Progenitor cell of endocrine pancreas (in vitro differentiated cells): ENCODE measurements around the gene HESX1. TPM values are rescaled to one million over a fixed set of nuclear protein-coding genes. Genes with fewer than 3 reads are reported as not detected.

Experiments used
- DNase-seq: peaks from one replicate; pipeline ENCODE4 v3.0.0; 2021; ENCODE audit warnings: low spot score; ENCODE audit not compliant: unreplicated experiment
- H3K27ac Mint-ChIP-seq: 2 replicates; pipeline ENCODE4 v1.8.0; 2021; ENCODE audit warnings: mild to moderate bottlenecking, moderate library complexity, mixed read lengths
- H3K27me3 Mint-ChIP-seq: 2 replicates; pipeline ENCODE4 v1.8.0; 2021; ENCODE audit warnings: mixed read lengths
- H3K36me3 Mint-ChIP-seq: 2 replicates; pipeline ENCODE4 v1.8.0; 2022; ENCODE audit warnings: mixed read lengths; ENCODE audit not compliant: insufficient read depth
- H3K4me1 Mint-ChIP-seq: 2 replicates; pipeline ENCODE4 v1.8.0; 2021; ENCODE audit warnings: low read depth, mixed read lengths
- H3K4me3 Mint-ChIP-seq: 2 replicates; pipeline ENCODE4 v1.8.0; 2021; ENCODE audit warnings: low read depth, mild to moderate bottlenecking, moderate library complexity, mixed read lengths
- H3K9me3 Mint-ChIP-seq: 2 replicates; pipeline ENCODE4 v1.8.0; 2021; ENCODE audit warnings: low read depth, mixed read lengths
- long read RNA-seq: library from polyadenylated mRNA; unstranded; transcript quantifications from one replicate; pipeline ENCODE4 v2.0.0, GENCODE V29; 2020
- total RNA-seq: library from RNA; stranded (reverse); gene quantifications from 2 replicates; pipeline ENCODE4 v1.2.1, GENCODE V29; 2021
- TF ChIP-seq, protein P1 (sequence below): fragments of 200-600 bp; sonication (generic); IDR thresholded peaks from one replicate; pipeline ENCODE4 v1.5.0; 2021; ENCODE audit warnings: antibody characterized with exemption, mild to moderate bottlenecking; ENCODE audit not compliant: unreplicated experiment

HESX1 gene
- total RNA-seq = 0.80 and 0.96 TPM in 2 replicates
- long read RNA-seq, partial matches to known transcripts = 0 of 8 reads
- long read RNA-seq, other reads (novel, unspliced or antisense) = 8 of 8 reads

DNA sequence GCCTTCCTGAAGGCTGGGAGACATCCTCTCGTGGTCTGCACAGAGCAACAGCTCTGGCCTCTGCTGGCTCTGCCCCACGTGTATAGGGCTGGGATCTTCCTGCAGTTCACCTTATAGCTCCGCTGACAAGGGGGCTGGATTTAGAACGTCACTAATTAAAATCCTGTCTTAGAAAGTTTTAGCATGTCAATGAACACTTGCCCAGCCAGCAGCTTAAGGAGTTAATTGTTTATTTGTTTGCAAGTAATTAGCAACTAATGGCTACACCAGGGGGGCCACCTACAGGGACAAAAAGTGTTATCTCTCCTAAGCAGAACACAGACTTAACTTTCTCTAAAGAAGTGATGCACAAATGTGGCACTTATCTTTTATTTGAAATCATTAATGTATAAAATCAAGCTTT is at the start of gene HESX1:
Gene HESX1, minus strand, starts transcription at position 84 of the 403 bp plus-strand sequence. Its CDS starts 60 bp downstream, at position 24.
- Mint-ChIP-seq H3K9me3 (no peaks in the 10 kb centered on the region), H3K4me1 (no peaks in the 10 kb centered on the region), H3K27me3 (no peaks in the 10 kb centered on the region), H3K36me3 (no peaks in the 10 kb centered on the region), H3K27ac (no peak within 1 kb of the TSS), H3K4me3 (no peak within 1 kb of the TSS)
- no peak for DNase-seq
- TF ChIP-seq, protein P1, sequence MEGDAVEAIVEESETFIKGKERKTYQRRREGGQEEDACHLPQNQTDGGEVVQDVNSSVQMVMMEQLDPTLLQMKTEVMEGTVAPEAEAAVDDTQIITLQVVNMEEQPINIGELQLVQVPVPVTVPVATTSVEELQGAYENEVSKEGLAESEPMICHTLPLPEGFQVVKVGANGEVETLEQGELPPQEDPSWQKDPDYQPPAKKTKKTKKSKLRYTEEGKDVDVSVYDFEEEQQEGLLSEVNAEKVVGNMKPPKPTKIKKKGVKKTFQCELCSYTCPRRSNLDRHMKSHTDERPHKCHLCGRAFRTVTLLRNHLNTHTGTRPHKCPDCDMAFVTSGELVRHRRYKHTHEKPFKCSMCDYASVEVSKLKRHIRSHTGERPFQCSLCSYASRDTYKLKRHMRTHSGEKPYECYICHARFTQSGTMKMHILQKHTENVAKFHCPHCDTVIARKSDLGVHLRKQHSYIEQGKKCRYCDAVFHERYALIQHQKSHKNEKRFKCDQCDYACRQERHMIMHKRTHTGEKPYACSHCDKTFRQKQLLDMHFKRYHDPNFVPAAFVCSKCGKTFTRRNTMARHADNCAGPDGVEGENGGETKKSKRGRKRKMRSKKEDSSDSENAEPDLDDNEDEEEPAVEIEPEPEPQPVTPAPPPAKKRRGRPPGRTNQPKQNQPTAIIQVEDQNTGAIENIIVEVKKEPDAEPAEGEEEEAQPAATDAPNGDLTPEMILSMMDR = no peak

DNA sequence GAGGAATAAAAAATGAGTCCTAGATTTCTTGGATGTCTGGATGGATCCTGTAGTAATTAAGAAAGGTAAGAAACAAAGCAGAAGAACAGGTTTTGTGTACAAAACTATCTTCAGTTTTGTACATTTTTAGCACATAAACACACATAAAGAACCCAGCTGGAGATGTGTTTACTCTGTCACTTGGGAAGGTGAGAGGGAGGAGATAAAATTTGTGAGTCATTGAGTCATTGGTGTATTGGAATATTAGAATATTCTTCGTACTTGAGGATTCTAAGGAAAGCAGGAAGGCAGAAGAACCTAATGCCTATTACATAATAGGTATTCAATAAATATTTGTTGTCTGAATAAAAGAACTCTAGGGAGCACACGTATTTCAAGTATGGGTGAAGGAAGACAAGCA is 45.2 kb upstream of the HESX1 start:
- TF ChIP-seq, protein P1 = no peak
- peaks cover 8% of the 10 kb centered on the region for H3K4me1 Mint-ChIP-seq
- no peak overlapping the region for H3K4me3 Mint-ChIP-seq
- H3K9me3 Mint-ChIP-seq = no peaks in the 10 kb centered on the region
- no peak overlapping the region for H3K27ac Mint-ChIP-seq
- no peak for DNase-seq
- H3K36me3 Mint-ChIP-seq = peaks cover 15% of the 10 kb centered on the region
- no peaks in the 10 kb centered on the region for H3K27me3 Mint-ChIP-seq

DNA sequence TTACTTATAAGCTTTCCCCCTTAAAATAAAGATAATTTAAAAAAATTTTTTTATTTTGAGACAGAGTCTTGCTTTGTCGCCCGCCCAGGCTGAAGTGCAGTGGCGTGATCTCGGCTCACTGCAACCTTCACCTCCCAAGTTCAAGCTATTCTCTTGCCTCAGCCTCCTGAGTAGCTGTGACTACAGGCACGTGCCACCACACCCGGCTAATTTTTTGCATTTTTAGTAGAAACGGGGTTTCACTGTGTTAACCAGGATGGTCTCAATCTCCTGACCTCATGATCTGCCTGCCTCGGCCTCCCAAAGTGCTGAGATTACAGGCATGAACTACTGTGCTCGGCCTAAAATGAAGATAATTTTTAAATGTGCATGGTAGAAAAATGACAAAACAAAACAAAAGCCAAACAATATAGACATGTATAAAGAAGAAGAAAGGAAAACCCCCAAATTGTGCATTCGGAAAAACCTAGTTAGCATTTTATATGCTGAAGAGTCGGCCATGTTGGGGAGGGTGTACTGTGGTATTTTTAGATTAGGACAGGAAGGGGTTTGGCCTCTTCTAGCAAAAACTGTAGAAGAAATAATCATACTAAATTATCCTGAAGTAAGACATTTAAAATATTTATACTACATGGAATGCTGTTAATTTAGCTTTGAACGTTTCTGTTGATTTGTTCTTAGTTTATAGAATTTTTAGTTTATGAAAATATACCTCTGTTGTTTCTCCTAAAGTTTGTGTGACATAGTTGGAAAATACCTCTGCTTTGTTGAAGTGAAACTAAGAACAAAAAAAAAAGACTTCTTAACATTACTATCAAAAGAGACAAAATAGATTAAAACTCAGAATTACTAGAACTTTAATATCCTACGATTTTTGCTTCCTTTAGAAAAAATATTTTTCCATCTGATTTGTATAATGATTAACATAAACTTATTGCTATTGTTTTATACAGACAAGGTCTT is 35.1 kb upstream of the HESX1 start:
- H3K4me3 Mint-ChIP-seq = no peak overlapping the region
- H3K27me3 Mint-ChIP-seq = no peaks in the 10 kb centered on the region
- TF ChIP-seq, protein P1 = no peak
- H3K36me3 Mint-ChIP-seq = peaks cover 11% of the 10 kb centered on the region
- H3K9me3 Mint-ChIP-seq = no peaks in the 10 kb centered on the region
- DNase-seq = no peak
- H3K27ac Mint-ChIP-seq = no peak overlapping the region
- no peaks in the 10 kb centered on the region for H3K4me1 Mint-ChIP-seq

DNA sequence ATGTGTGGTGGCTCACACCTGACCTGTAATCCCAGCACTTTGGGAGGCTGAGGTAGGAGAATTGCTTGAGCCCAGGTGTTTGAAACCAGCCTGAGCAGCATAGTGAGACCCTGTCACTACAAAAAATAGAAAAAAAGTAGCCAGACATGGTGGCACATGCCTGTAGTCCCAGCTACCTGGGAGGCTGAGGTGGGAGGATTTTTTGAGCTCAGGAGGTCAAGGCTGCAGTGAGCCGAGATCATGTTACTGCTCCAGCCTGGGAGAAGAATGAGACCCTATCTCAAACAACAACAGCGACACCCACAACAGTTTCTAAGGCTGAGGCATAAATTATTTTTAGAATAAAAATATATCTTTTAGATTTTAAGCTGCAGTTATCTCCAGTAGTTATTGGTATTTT is 34.0 kb upstream of the HESX1 start:
- DNase-seq = no peak
- Mint-ChIP-seq H3K4me3 (no peak overlapping the region), H3K4me1 (peaks cover 6% of the 10 kb centered on the region), H3K27me3 (no peaks in the 10 kb centered on the region), H3K36me3 (peaks cover 7% of the 10 kb centered on the region), H3K9me3 (no peaks in the 10 kb centered on the region), H3K27ac (no peak overlapping the region)
- TF ChIP-seq, protein P1 = no peak

DNA sequence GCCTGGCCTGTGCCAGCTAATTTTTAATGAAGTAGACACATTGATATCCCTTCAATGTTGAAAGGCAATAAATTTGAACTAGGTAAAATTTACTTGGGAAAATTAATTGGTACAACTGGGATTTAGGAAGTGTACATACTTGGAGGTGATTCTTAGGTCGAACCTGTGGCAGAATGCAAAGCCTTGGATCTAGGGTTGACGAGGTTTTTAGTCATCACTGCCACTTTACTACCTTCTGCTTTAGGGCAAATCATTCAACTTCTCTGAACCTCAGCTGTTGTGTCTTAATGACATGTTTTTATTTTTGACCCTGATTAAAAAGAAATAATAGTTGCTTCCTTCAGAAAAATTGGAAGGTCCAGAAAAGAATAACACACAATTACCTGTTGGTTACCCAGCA is 30.2 kb upstream of the HESX1 start:
- peaks cover 1% of the 10 kb centered on the region for H3K36me3 Mint-ChIP-seq
- no peaks in the 10 kb centered on the region for H3K9me3 Mint-ChIP-seq
- peaks cover 19% of the 10 kb centered on the region for H3K4me1 Mint-ChIP-seq
- DNase-seq = no peak
- no peak overlapping the region for H3K27ac Mint-ChIP-seq
- peak overlapping the region; percentile 21 for H3K4me3 Mint-ChIP-seq
- TF ChIP-seq, protein P1 = no peak
- H3K27me3 Mint-ChIP-seq = no peaks in the 10 kb centered on the region
